Hematopoietic multipotent progenitor cell treated with erythropoietin and hydrocortisone succinate and interleukin-3 and kit ligand, for 4 days (in vitro differentiated cells): ENCODE measurements around the gene NAA10.

Experiments used
- DNase-seq: peaks from one replicate; pipeline ENCODE4 v3.0.0-alpha.2; 2015

The NAA10 gene

GRCh38 chrX:153948002-153948466, 13.2 kb upstream of the NAA10 start:
- no peak for DNase-seq

GRCh38 chrX:153947009-153947769, 12.4 kb upstream of the NAA10 start:
- peak; percentile 92 for DNase-seq

GRCh38 chrX:153945956-153946943, 11.4 kb upstream of the NAA10 start:
- no peak for DNase-seq

DNA sequence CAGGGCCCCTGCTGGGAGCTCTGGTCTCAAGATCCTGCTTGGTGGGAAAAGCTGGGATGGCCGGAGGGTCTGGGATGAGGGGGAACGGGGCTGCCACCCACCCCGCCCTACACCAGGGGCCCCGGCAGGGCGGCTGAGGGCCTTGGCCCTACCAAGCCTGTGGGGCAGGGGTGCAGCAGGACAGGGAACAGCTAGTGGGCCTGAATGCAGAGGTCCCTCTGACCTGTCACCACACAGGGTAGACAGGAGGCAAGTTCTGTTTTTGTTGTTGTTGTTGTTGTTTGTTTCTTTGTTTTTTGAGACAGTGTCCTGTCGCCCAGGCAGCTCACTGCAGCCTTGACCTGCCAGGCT, 9.9 kb upstream of the NAA10 start:
- no peak for DNase-seq

- DNase-seq, result peak; percentile 78
Observed at GRCh38 chrX:153944140-153944799, 9.4 kb upstream of the NAA10 start, which contains the start of gene RENBP. Gene RENBP, minus strand, starts transcription at chrX:153944643. Its CDS starts 33 bp downstream, at chrX:153944610.

GRCh38 chrX:153941336-153942252, 6.8 kb upstream of the NAA10 start:
- DNase-seq, result peak; percentile 86

DNA sequence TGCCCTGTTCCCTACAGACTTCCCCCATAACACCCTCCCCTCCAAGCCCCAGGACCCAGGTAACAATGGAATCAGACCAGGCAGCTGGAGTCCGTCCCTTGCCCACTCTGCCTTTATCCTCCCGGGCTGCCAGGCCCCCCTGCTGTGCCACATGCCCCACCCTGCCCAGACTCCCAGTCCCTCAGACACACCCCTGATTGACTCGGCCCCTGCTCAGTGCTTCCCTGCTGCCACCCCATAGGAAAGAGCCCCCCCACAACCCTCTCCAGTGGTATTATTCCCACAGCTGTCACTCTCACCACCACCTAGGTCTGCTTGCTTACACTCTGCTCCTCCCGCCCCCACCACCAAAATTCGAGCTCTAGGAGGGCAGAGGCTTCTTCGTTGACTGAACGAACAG, 4.7 kb upstream of the NAA10 start:
- DNase-seq, result no peak

DNA sequence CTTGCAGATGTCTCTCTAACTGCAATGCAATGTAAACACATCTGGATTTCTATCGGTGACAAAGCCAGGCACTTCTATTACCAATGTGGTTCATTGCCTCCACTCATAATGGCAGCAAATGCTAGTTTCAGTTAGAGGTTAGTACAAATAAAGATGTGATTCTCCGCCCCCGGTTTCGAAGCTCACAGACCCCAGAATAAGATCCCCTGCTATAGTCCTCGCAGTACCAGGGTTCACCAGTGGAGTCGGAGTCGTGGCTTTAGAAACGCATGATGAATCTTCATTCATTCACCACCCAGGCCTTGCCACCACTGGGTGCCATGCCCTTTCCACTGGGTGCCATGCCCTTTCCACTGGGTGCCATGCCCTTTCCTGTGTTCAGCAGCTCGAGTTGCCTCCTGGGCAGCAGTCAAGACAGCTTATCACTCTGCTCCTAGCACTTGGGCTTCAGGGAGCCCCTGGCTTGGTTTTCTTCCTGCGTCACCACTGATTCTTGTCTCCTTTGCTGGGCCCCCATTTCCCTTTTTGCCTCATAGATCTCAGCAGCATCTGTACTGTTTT, 3.5 kb upstream of the NAA10 start:
- DNase-seq, result peak; percentile 68

DNA sequence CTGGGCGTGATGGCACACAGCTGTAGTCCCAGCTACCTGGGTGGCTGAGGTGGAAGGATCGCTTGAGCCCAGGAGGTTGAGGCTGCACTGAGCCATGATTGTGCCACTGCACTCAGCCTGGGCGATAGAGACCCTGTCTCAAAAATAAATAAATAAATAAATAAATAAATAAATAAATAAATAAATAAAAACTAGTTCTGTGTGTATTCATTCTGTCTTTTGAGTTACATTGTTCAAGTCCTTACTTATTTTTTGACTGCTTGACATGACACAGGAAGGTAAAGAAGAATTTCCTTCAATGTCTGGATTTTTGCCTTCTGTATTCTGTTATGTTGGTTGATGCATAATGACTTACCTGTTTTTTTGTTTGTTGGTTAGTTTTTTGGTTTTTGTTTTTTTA, 2.2 kb upstream of the NAA10 start:
- DNase-seq, result no peak

GRCh38 chrX:153935326-153935851, 552 bp upstream of the NAA10 start:
- DNase-seq, result no peak

GRCh38 chrX:153934148-153934761, 582 bp downstream of the NAA10 start:
- DNase-seq, result no peak

DNA sequence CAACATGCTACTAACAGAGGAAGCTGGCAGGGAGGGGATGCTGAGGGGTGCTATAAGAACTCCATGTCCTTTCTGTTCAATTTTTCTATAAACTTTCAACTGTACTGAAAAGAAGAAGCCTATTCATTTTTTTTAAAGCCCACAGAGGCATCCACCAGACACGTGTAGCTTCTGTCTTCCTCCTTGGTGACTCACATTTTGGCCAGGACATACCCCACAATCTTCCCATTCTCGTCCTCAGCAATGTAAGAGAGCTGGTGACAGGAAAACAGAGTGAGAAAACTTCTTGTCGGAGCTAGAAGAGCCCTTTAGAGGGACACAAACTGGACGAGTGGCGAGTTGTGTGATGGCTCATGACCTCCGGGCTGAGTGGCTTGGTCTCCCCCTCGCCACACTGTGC, 1.1 kb downstream of the NAA10 start:
- no peak for DNase-seq

DNA sequence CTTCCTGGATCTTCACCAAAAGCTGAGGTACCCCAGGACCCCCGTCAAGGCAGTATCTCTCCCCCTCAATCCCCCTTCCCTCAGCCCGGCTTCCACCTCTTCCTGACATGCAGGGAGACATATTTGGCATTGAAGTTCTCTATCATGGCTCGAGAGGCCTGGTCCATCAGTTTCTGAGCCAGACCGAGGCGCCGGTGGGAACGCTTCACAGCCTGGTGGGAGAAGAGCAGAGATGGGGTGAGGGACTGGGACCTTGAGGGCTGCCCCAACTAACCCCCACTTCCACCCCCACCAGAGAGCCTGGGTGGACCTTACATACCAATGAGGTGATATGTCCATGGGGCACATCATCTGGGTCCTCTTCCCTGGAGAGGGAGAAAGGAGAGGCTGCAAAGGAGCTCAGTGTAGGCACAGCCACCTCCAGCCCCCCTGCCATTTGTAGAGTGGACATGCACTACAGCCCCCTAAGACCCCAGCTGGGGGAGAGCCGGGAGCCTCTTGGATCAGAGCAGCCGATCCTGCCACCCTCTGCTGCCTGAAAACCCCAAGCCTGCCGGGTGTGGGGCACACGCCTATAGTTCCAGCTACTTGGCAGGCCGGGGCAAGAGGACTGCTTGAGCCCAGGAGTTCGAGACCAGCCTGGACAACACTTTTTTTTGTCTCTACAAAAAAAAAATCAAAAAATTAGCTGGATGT, 2.5 kb downstream of the NAA10 start:
- no peak for DNase-seq

DNA sequence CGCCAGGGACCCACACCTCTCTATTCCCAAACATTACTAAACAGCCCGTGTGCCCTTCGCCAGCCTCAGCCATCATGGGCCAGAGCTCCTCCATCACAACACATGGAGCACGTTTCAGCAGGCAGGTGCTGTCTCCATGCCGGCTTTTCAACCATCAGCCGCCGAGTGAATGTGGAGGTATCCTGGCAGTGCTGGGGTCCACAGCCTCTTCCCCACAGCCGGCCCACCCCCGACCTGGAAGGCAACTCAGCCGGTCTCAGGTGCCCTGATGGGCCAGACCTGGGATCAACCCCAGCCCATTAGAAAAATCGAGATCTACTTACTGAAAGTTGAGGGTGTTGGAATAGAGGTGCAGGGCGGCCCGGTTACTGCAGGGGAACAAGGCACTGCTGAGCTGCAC, 3.1 kb downstream of the NAA10 start:
- DNase-seq, result no peak

DNA sequence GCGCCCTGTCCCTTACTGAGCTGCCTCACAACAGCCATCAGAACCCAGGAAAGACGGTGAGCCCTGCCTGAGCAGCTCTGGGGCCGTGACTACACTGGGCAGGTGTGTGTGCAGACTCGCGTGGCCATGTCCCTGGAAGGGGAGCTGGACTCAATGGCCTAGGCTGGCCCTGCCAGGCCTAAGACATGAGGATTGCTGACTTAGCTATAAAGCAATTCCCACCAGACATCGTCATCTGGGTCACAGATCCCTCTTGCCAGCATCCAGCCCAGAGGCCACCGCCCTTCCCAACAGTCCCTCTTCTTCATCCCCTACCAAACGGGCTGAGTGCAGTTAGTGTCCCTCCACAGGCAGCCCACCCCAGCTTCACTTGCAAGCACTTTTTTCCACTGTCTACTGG, 3.7 kb downstream of the NAA10 start:
- no peak for DNase-seq

- DNase-seq, result no peak
Observed at GRCh38 chrX:153930011-153930910, 4.6 kb downstream of the NAA10 start.

GRCh38 chrX:153929576-153929975, 5.3 kb downstream of the NAA10 start:
- no peak for DNase-seq

DNA sequence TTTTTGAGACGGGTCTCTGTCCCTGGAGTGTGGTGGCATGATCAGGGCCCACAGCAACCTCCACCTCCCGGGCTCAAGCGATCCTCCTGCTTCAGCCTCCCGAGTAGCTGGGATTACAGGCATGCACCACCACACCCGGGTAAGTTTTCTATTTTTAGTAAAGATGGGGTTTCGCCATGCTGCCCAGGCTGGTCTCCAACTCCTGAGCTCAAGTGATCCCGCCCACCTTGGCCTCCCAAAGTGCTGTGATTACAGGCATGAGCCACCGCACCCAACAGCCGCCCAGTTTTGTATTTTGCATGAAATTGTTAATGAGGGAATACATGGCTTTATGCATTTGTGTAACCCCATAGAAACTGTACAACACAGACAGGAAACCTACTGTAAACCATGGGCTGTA, 6.0 kb downstream of the NAA10 start:
- DNase-seq, result no peak
